GM19193 (cell line): ENCODE data around the gene ENDOU.
A peak's percentile ranks its signal among the peaks of the same experiment; 100 is the strongest.

Source experiments
- POLR2A ChIP-seq: IDR thresholded peaks from 4 replicates; pipeline ENCODE4 v1.6.1; 2011; ENCODE audit not compliant: insufficient read depth, insufficient read length; ENCODE audit errors: extremely low read depth

The ENDOU gene

GRCh38 chr12:47705566-47706425 lies 19.5 kb downstream of the ENDOU start, which contains the start of gene RPAP3:
TSS of gene RPAP3 (minus strand) at chr12:47706030. CDS start at chr12:47702840, 3,190 bp downstream.
- peak; percentile 96 for TF ChIP-seq POLR2A

DNA sequence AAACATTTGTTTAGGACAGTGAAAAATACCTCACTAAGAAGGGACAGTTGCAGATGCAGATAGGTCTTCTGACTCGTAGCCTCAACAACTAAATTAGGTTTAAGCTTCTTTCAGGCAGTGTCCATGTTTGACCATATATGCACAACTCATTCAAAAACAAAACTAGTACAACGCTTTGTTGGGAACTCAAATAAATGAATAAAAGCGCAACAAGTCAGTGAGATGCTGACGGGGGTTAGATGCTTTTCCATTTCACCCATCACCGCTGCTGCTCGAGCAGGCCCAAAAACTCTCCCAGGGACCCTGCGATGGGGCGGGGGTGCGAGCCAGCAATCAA lies 20.1 kb downstream of the ENDOU start:
- no peak for TF ChIP-seq POLR2A

DNA sequence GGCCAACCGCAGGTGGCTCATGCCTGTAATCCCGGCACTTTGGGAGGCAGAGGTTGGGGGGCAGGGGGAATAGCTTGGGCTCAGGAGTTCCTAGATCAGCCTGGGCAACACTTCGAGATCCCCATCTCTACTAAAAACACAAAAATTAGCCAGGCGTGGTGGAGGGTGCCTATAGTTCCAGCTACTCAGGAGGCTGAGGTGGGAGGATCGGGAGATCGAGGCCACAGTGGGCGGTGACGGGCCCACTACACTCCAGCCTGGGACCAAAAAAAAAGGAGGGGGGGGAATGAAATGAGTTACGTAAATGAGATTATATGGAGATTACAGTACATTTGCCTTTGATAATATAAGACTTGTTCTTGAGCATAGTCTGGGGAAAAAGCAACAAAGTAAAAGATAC lies 20.6 kb downstream of the ENDOU start:
- no peak for TF ChIP-seq POLR2A

DNA sequence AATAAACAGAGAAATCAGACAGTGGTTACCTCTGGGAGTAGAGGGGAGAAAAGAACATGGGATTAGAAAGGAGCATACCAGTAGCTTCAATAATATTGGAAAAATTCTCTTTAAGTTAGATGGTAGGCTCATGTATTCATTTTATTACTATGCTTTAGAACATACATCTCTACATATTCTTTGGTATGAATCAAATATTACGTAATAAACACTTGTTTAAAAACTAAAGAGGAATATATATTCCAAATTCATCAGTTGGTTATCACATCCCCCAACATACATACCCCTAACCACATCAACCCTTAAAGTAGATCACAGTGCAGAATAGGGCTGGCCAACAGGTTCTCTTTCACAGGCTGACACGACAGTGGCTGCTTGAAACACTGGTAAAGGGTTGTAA lies 25.0 kb downstream of the ENDOU start:
- no peak for TF ChIP-seq POLR2A

DNA sequence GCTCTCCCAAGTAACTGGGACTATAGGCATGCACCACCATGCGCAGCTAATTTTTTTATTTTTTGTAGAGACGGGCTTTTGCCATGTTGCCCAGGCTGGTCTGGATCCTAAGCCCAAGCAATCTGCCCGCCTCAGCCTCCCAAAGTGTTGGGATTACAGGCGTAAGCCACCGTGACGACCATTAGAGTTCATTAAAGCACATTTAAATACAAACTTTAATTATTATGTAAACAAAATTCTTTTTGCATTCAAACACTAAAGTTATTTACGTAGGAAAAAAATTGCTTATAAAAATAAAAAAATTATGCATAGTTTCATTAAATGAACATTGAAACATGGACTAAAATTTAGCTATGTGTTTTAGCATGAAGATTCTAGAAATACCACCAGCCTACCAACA lies 26.7 kb downstream of the ENDOU start:
- TF ChIP-seq POLR2A = no peak

- no peak for TF ChIP-seq POLR2A
Measured at GRCh38 chr12:47698055-47698454, 27.2 kb downstream of the ENDOU start.

DNA sequence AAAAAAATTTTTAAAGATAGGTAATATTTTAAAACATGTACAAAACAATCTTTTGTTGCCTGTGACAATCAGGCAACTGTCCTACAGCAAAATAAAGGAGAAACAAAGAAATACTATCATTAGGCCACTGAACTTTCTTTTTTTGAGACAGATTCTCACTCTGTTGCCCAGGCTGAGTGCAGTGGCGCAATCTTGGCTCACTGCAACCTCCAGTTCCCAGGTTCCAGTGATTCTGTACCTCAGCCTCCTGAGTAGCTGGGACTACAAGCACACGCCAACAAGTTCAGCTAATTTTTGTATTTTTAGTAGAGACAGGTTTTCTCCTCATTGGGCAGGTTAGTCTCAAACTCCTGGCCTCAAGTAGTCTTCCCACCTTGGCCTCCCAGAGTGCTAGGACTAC lies 36.1 kb downstream of the ENDOU start:
- no peak for TF ChIP-seq POLR2A

- no peak for TF ChIP-seq POLR2A
Measured at GRCh38 chr12:47687636-47688035, 37.7 kb downstream of the ENDOU start.

DNA sequence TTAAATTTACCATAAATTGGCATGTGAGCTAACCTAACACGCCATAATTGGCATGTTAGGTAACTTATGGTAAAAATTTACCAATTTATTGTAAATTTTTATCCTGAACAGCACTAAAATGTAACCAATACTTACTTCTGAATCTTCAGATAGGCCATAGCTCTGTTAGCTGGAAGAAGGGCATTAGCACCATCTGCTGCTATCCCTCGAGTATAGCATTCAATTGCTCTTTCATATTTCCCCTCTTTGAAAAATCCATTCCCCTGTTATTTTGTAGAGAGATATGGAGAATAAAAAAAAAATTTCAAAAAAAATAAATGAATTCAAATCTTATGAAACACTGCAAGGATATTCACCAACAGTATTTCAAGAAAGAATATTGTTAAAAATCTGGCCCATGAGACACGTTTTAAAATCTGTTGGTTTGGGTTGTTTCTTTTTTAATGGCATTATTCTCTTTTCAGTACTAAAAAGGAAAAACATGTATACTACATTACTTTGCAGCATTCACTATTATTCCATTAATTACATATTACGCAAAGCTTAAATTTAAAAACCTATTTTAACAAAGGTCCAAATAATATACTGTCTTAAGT lies 38.5 kb downstream of the ENDOU start:
- no peak for TF ChIP-seq POLR2A

DNA sequence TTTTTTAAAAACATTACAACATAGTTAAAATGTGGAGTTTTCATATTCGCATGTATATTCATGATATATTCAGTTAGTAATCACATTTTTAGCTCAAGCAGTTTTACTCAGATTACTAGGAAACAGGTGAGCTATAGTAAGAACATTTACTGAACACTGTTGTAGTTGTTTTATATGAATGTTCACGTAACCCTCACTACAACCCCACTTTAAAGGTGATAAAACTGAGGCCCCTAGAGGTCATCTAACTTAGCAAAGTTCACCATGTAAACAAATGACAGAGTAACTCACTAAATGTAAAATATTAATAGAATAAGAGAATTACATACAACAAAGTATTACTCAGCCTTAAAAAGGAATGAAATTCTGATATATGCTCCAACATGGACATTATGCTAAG lies 45.5 kb downstream of the ENDOU start:
- TF ChIP-seq POLR2A = no peak

DNA sequence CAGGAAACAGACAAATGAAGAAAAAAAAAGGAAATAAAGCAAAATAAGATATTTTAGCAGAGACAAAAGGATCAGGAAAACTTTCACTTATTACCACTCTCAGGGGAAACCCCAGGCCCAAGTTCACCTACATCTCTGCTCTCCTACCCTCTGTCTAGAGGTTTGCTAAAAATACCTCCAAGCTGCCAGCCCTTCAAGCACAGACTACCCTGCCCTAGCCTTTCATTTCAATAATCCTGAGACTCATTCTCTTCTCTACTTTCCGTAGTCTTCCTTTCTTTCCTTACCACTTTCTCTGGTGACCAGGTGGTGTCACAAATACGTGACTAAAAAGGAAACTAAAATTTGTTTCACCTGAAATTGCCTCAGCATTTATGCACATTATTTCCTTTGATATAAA lies 53.2 kb downstream of the ENDOU start:
- no peak for TF ChIP-seq POLR2A
